A204.1 (cell line): Measurements from ENCODE around the gene ESPN.
"Not testable (repeated sequence)": the region's sequence is repeated elsewhere in the genome, so short reads cannot be mapped to it uniquely, and the experiment has no call there.

Source experiments
- FAIRE-seq: peaks from 2 replicates; lab custom pipeline; 2012; peaks lifted over from hg19 to GRCh38; lab: Jason Lieb, UNC

The ESPN gene

GRCh38 chr1:6424619-6425593 is at the start of gene ESPN:
ESPN (plus strand) TSS chr1:6424776; CDS start chr1:6424956, 180 bp downstream.
- FAIRE-seq: no peak

DNA sequence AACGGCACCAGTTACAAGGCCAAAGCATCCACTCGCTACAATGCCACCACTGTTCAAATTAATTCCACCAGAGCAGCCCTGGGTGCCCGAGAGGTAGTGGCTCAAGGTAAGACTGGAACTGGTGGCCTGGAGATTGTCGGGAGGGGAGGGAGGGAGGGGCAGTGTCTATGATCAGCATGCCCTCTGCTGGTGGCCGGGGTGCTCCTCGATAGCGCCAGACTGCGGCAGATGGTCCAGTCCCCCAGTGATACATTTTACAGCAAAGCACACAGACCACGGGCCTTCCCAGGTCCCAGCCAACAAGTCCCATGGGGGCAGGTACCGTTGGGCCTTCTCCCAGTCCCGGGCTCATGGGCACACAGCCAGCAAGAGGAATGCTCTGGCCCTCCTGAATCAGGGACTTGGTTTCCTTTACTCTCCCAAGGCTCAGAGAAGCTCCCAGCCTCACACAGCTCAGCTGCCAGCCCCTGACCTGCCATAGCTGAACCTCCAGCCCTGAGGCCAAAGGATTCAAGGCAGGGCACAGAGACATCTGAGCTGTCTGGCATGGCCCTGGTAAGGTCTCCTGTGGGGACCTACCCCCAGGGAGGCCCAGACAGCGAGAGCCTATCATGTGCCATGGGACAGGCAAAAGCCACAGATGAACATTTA is 46.4 kb upstream of the ESPN start:
- FAIRE-seq: no peak

- FAIRE-seq: no peak
These were observed 44.5 kb upstream of the ESPN start for GRCh38 chr1:6380037-6380436.

DNA sequence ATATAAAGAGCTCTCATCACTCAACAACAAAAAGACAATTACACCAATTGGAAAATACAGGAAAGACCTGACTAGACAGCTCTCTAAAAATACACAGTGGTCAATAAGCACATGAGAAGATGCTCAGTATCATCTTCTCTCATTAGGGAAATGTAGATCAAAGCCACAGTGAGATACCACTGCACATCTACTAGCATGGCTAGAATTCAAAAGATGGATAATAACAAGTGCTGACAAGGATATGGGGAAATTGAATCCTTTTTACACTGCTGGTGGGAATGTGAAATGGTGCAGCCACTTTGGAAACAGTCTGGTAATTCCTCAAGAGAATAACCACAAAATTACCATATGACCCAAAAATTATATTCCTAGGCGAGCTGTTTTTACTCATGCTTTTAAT is 40.4 kb upstream of the ESPN start:
- no peak for FAIRE-seq

GRCh38 chr1:6384962-6385361 is 39.6 kb upstream of the ESPN start:
- no peak for FAIRE-seq

GRCh38 chr1:6385488-6386191 is 38.9 kb upstream of the ESPN start:
- no peak for FAIRE-seq

DNA sequence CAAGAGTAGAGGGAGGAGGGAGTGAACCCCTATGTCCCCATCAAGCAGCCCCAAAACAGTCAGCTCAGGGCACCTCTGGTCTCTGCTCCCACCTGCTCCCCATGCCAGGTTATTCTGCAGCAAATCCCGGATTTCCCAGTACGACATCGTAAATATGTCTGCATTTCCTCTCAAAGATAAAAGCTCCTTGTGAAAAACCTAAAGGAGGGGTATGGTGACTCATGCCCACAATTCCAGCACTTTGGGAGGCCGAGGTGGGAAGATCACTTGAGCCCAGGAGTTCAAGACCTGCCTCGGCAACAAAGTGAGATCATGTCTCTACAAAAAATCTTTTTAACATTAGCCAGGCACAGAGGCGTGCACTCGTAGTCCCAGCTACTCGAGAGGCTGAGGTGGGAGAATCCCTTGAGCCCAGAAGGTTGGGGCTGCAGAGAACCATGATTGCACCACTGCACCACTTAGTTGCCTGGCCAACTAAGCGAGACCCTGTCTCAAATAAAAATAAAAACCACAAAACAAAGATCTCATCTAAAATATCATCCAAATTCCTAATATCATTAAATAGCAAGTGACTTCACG is 38.1 kb upstream of the ESPN start:
- FAIRE-seq: no peak

GRCh38 chr1:6389971-6390370 is 34.6 kb upstream of the ESPN start:
- no peak for FAIRE-seq

GRCh38 chr1:6391951-6392808 is 32.4 kb upstream of the ESPN start:
- FAIRE-seq: no peak

DNA sequence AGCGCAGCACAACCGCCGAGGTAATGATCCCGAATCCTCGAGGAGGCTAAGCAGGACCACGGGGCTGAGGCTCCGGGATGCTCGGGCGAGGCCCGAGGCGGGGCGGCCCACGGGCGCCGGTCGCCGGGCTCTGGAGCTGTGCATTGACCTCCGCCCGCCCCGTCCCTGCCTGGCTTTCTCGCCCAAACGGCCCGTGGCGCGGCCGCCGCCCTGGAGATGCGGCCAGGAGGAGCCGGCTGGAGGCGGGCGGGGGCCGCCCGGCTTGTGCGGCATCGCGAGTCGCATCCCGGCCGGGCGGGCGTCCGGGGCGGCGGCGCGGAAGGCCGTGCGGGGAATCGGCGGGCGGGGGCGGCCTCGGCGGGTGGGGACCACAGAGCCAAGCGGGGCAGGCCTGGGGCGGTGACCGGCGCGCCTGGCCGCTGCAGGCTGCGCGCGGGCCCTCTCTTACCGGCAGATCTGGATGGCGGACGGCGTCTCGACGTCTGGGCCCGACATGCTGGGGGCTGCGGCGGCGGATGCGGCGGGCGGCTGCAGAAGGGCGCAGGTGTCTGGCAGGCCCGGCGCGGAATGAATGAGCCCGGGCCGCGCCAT is 31.7 kb upstream of the ESPN start:
- FAIRE-seq: no peak

DNA sequence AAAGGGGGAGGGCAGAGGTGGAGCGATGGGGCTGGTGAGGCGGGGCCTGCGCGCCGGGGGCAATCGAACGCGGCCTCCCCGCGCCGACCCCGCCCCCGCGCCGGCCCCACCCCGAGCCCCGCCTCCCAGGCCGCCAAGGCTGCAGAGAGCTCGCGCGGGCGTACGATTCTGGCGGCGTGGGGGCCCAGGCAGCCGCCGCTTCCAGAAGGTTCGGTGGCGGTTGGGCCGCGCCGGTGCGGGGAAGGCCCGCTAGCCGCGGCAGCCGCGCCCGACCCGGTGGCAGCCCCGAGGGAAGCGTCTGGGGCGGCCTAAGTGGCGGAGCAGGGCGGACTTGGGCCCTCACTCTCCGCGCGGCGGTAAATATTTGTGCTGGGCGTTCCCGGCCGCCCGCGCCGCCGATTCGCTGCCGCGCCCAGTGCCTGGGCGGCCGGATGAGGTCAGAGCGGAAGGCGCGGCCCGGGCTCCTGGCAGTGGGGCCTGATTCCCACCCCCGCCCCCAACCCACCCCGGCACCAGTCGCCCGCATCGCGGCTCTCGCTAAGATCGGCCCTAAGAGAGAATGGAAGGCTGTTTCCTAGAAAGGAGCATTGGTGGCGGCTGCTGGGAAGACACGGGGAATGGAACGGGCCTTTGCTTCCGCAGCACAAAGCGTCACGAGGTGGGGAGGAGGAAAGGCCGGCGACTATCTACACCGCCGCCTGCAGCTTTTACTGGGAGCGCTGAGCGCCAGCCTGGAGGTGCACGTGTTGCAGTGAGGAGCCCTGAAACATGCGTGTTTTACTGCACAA is 31.0 kb upstream of the ESPN start, which contains the start of gene ACOT7:
ACOT7 (minus strand) TSS at position 368 of the 788 bp plus-strand sequence. CDS start 368 bp downstream, outside the sequence.
- FAIRE-seq: no peak

DNA sequence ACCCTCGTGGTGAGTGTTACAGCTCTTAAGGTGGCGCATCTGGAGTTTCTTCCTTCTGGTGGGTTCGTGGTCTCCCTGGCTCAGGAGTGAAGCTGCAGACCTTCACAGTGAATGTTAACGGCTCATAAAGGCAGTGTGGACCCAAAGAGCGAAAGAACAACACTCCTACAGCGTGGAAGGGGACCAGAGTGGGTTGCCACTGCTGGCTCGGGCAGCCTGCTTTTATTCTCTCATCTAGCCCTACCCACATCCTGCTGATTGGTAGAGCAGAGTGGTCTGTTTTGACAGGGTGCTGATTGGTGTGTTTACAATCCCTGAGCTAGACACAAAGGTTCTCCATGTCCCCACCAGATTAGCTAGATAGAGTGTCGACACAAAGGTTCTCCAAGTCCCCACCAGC is 29.4 kb upstream of the ESPN start:
- FAIRE-seq: not testable (repeated sequence)

- FAIRE-seq: not testable (repeated sequence)
These were observed 28.8 kb upstream of the ESPN start for GRCh38 chr1:6395781-6396244.

- no peak for FAIRE-seq
These were observed 27.6 kb upstream of the ESPN start for GRCh38 chr1:6396998-6397397.

GRCh38 chr1:6397844-6398441 is 26.6 kb upstream of the ESPN start:
- FAIRE-seq: no peak

- FAIRE-seq: no peak
These were observed 25.3 kb upstream of the ESPN start for GRCh38 chr1:6399294-6399693.

GRCh38 chr1:6401673-6402072 is 22.9 kb upstream of the ESPN start:
- no peak for FAIRE-seq

DNA sequence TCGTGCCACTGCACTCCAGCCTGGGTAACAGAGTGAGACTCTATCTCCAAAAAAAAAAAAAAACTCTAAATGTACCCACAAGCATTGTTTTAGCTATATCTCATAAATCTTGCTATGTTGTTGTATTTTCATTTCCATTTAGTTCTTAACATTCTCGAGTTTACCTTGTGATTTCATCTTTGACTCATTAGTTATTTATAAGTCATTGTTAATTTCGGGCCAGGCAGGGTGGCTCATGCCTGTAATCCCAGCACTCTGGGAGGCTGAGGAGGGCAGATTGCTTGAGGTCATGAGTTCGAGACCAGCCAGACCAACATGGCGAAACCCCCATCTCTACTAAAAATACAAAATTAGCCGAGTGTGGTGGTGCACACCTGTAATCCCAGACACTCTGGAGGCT is 16.6 kb upstream of the ESPN start:
- FAIRE-seq: no peak

DNA sequence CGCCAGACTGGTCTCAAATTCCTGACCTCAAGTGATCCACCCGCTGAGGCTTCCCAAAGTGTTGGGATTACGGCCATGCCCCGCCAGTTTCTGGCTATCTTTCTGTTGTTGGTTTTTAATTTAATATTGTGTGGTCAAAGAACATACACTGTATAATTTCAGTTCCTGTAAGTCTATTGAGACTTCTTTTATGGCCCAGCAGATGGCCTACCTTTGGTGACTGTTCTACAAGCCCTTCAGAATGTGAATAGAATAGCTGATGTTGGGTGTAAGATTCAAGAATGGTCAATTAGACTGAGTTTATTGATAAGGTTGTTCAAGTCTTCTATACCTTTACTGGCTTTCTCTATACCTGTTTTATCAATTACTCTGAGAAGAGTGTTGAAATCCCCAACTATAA is 15.5 kb upstream of the ESPN start:
- FAIRE-seq: no peak

DNA sequence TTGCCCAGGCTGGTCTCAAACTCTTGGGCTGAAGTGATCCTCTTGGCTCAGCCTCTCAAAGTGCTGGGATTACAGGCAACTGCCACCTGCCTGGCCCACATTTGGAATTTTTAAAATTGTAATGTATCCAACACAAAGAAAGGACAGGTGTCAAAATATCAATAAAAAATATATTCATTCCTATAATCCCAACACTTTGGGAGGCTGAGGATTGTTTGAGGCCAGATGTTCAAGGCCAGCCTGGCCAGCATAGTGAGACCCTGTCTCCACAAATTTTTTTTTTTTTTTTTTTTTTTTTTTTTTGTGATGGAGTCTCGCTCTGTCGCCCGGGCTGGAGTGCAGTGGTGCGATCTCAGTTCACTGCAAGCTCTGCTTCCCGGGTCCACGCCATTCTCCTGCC is 14.8 kb upstream of the ESPN start:
- FAIRE-seq: no peak
